HG03025 (cell line): Measurements from ENCODE around the gene FLT4.

Experiments used
- ATAC-seq: cut with Tn5 transposase; IDR thresholded peaks from one replicate; pipeline ENCODE4 v1.9.1; 2021; ENCODE audit warnings: mild to moderate bottlenecking, moderate library complexity; ENCODE audit not compliant: unreplicated experiment, low FRiP score

The FLT4 gene

DNA sequence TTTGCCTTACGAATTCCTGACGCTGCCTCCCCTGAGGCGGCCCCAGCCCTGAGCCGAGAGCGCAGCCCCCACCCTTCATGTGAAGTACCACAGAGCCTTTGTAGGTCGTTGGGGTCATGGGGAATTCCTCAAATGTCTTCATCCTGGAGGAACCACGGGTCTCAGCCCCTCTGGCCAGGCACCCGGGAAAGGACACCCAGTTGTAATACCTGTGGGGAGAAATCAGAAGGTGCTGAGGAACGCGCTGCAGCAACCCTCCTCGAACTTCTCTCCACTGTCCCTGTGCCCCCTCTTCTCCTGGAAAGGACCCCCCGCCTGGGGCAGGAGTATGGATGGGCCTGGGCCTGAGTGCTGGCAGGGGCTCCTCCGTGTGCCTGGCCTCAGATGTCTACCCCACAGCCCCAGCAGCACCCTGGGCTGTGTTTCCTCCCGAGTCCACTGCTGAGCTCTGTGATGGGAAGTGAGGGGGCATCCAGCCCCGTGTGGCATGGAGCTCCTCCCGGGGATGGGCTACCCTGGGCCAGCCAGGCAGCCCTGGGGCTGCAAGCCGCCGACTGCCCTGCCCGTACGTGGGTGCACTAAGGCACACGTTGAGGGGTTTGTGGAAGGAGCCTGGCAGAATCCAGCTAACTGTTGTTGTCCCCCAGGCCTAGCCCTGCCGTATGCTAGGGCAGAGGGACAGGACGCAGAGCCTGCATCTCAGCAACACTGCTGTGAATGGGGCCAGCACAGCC lies 39.4 kb downstream of the FLT4 start:
- no peak for ATAC-seq

DNA sequence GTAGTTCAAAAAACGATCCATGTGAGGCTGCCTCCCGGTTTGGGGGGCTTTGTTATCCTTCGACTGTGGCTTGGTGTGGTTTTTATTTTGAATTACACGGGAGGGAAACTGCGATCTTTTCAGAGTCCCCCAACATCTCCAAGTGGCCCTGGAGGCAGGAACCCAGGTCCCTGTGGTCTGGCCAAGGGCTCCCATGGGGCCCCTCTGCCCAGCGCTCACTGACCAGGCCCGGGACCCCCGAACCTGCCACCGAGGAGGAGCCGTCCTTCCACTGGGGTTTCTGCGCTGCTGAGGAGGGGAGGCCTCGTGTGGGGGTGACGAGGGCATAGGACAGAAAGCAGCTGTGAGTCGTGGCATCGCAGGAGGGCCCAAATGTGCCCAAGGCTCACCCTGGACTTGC lies 40.0 kb downstream of the FLT4 start:
- ATAC-seq = no peak

DNA sequence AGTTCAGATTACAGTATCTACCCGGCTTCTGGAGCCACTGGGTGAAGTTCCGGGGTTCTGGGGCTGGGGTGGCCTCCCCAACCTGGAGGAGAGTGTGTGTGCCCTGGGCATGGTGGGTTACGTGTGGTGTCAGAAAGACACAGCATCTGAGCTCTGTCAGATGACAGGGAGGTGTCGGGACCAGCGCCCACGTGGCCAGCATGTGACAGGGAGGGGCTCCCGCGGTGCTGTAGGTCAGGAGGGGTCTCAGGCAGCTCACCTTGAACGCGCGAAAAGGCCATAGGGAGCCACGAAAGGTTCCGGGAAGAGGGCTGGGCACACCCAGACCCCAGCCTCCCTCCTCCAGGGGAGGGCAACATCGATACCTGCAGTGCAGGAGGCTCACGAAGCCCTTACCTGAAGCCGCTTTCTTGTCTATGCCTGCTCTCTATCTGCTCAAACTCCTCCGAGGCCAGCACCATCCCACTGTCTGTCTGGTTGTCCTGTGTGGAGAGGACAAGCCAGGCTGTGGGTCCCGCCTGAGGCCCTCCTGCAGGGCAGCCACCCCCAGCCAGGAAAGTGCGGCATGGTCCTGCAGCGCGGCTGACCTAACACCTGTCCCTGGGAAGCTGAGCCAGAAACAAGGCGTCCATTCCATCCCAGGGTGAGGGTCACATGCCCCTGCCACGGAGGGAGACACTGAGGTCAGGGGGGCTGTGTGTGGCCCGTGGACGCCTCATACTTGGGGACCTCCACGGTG lies 40.7 kb downstream of the FLT4 start:
- no peak for ATAC-seq

DNA sequence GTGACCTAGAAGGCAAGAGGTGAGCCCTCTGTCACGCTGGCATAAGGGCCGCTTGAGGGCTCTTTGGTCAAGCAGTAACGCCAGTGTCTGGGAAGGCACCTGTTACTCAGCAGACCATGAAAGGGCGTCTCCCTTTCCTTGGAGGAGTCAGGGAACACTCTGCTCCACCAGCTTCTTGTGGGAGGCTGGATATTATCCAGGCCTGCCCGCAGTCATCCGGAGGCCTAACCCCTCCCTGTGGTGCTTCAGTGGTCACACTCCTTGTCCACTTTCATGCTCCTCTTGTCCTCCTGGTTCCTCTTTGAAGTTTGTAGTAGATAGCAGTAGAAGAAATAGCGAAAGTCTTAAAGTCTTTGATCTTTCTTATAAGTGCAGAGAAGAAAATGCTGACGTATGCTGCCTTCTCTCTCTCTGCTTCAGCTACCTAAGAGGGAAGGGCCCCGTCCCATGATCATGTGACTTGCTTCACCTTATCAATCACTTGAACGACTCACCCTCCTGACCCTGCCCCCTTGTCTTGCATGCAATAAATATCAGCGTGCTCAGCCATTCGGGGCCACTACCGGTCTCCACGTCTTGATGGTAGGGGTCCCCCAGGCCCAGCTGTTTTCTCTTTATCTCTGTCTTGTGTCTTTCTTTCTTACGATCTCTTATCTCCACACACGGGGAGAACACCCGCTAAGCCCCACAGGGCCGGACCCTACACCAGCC lies 41.4 kb downstream of the FLT4 start:
- no peak for ATAC-seq

DNA sequence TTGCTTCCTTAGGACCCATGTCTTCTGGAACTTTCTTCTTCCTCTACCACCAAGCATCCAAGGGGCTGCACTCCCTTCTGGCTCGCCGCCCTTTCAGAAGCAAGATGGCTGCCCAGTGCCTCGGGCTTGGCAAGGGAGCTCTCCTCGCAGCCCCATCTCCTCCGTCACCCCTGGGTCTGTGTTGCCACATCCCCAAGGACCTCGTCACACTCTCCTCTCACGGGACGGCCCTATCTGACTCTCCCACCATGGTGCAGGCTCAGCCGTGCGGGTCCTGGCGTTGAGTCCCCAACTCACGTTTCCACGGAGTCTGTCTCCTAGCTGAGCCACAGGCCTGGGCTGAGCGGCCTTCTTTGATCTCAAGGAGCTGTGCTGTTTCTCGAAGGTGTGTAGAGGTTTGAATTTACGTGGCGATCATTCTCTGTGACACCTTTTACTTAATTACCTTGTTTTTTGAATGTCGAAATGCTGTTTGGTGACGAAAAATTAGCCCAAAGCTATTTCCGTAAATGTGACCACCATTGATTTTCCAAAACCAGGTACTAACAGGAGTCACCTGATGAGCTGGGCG lies 43.1 kb downstream of the FLT4 start:
- no peak for ATAC-seq

DNA sequence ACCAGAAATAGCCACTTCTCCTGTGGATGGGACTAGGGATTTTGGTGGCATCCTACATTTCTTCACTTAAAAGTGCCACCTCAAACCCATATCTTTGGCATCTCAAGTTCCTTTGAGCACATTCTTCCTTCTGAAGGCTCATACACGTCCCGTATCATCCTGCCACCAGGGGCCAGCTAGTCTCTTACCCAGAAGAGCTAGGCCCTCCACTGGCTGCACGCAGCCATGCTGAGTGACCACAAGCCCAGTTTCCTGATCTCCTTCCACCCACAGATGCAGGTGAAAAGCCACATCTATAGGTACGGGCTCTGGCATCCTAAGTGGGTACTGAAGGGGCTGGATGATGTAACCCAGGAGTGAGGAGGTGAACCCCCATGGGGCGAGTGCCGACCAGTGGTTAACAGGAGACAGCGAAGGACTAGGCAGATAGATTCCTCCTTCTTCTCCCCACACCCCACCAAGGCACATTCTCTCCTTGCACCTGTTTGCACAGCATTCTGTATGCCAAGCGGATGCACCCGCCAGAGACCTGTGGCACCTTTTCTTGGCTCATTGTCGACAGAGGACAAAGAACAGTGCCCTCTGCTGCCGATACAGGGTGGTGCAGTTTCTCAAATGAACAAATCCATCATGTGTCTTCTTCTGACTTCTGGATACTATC lies 43.7 kb downstream of the FLT4 start:
- no peak for ATAC-seq

DNA sequence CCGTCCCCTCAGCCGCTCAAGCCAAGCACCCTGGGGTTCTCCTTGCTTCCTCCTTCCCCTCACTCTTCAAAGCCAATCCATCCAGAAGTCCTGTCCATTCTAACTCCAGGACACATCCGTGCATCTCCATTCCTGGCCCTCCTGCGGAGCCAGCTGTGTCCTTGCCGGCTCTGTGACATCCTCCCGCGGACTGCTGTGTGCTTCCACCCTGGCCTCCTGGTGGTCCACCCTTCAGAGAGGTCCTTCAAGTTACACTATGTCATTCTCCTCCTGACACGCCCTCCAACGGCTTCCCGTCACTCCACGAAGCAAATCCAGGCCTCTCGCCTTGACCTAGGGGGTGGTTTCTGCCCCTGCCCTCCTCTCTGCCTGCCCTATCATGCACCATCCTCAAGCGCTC lies 45.1 kb downstream of the FLT4 start:
- no peak for ATAC-seq

DNA sequence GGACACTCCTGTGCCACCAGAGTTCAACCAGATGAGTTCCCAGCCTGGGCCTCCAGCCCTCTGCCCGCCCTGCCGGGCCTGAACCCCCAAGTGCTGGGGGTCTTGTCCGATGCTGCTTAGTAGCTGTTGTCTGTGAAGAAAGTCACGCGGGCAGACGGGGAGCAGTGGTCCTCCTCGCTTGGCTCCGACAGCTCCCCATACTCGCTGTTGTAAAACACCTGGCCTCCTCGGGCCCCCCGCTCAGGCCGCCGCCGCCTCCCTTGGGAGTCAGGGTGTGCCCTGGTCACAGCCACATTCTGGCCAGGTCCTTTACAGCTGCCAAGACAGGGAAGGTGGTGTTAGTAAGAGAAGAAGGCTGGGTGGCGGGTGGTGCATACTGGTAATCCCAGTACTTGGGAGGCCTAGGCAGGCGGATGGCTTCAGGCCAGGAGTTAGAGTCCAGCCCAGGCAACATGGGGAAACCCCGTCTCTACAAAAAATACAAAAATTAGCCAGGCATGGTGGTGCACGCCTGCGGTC lies 46.3 kb downstream of the FLT4 start:
- no peak for ATAC-seq

DNA sequence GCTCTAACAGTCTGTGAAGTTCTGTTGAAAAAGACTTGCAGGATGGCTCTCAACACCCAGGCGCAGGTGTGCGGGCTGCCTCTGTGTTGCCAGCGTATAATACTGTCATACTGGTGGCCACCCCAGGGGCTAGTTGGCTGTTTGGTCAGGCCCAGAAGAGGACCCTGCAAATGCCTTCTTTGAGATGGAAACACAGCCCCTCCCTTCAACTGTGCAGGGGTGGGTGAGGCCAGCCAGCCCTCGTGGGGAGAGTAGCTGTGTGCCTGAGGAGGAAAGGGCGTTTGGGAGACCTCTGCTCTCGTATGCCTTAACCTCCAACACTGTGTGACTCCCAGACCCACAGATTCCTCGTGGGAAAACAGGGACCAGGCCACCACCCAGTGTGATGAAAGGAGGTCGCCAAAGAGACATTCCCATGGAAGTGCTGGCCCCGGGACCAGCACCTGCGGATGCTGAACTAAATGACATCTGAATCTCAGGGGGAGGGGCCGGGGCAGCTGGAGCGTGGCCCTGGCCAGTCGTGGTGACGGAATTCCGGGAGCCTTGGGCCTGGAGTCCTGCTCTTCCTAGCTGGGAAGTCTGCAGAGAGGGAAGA lies 46.8 kb downstream of the FLT4 start:
- no peak for ATAC-seq

DNA sequence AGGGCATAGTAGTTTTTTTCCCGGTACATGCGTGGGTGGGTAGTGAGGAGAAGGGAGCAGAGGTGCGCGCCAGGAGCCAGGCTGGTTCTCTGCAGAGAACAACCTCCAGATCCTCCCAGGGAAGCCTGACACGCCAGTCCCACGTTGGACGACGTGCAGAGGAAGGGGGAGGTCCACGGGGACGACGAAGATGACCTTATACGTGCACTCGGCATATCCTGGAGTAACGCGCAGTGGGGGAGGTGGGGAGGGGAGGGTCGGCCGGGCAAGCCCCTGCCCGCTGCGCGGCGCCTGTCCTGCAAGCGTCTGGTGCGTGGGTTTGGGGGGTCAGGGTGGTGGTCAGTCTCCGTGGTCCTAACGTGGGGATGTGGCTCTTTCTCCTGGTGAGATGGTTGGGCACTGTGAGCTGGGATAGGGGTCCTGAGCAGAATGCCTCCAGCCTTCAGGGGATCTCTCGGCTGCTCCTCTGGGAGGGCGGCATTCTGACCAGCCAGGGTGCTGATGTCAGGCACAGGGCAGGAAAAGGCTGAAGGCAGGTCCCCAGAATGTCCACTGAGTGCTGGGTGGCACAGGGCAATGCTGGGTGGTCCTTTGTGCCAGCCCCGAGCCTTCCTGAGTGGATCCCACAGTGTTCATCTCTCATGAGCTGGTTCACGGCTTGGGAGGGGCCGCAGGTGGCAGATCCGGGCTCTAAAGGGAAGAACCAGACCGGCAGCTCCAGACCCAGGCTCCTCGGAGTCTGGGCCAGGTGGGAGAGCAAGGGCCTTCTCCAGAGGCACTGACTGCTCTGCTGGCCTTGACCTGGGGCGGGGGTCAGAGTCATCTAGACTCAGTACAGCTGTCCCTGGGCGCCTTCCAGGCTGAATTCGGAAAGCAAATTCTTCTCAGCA lies 47.6 kb downstream of the FLT4 start:
- no peak for ATAC-seq

DNA sequence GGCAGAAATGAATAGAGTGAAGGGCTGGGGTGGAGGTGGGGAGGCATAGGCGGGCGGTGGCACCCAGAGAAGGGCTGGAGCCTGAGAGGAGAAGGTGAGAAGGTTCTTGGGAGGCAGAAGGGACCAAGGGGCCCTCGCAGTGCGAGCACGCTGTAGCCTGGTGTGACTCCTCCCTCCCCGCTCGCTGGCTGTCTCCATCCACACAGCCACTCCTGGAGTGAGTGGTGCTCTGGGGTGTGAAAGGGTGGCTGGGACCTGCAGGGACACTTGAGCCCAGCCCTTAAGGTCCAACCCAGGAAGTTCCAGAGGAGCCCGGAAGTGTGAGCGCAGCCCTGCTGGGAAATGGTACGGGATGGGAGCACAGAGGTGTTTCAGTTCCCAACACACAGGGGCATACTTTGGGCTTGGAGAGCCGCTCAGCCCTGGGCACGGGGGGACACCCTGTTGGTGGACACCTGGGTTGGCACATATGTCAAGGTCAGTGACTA lies 48.8 kb downstream of the FLT4 start:
- no peak for ATAC-seq

DNA sequence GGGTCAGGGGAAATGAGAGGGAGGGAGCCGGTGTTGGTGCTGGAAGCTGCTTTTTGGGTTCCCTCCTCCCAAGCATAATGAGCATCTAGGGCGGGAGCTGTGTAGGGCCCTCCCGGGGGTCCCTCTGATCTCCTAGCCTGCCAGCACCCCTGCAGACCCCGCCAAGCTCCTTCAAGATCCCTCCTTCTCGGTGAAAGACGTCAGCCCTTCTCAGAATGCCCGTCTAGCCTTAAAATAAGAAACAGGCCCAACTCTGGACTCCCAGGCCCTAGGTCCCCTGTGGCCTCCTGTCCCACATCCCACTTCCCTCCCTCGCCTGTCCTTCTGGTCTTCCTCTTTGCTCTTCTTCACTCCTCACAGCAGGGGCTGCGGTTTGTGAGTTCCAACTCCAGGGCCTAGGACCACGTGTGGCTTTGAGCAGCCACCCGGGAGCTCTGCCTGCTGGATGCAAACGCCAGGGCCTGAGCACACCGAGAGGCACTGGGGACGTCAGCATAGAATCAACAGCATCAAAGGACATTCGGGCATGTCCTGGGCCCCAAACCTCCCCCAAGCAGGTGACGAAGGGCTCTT lies 49.3 kb downstream of the FLT4 start:
- ATAC-seq = no peak

DNA sequence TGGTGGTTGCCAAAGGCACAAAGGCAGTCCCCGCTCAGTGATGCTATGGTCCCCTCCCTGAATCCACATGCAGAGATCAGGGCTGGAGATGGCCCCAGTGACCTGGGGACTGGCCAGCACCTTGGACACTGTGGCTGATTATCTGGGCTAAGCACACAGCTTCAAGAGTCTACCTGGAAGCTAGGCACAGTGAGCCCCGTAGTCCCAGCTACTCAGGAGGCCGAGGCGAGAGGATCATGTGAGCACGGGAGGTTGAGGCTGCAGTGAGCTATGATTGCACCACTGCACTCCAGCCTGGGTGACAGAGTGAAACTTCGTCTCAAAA lies 49.8 kb downstream of the FLT4 start:
- ATAC-seq = no peak

DNA sequence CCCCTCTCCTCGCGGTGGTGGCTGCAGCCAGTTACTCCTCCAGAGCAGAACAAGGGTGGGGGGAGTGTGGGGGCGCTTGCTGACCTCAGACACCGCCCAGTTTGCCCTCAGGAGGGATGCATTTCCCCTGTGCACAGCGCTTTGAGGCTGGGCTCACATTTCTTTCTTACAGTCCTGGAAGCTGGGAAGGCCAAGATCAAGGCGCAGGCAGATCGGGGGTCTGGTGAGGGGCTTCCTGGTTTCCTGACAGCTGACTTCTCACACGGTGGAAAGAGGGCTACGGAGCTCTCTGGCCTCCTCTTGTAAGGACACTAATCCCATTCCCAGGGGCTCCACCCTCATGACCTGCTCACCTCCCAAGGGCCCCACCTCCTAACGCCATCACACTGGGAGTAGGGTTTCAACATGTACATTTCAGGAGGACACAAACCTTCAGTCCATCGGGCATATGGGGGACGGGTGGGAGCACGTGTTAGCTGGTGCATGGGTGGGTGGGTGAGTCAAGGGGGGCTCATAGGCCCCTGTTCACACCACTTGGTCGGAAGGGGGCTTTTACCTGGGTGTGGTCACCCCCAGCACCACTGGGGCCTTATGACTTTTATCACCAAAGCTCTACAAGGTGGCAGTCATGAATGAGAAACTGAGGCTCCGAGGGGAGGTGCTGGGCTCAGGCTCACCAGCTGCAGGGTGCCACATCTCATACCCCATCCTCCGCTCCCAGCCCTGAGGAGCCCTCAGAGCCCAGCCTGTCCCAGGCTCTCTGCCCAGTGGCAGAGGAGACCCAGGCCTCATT lies 50.4 kb downstream of the FLT4 start:
- no peak for ATAC-seq

DNA sequence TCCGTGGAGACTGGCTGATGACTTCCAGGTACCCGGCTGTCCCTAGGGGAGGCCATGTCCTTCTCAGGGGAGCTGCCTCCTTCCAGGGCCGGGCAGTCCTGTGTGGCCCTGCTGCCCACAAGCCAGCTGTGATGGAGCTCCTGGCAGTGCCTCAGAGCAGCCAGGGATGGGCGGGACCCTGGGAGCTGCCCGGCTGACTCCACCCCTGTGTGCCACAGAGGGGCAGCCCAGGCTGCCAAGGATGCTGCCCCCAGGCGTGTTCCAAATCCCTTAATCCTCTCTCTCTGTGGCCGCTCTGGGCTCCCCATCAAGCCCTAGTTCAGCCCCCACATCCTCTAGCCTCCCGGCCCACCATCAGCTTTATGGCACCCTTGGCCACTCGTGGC lies 51.1 kb downstream of the FLT4 start:
- ATAC-seq = no peak

DNA sequence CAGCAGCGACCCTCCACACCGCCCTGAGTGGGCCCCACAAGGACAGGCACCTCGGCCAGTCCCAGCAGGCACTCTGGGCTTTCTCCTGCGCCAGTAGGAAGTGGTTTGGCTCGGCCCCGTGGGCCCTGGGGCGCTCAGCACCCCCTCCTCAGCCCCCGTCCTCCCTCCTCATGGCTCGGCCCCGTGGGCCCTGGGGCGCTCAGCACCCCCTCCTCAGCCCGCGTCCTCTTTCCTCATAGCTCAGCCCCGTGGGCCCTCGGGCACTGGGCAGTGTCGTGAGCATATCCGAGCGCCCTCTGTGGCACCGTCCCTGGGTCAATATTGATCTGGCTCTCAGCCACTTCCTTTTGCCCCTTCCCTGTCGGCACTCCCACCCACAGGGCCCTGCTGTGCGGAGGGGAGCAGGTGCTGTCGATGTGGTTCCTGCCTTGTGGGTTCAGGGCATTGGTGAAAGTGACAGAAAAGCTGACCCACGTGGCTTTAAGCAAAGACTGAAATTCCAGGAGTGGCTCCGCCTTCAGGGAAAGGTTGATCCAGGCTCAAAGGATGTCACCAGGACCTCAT lies 52.6 kb downstream of the FLT4 start:
- ATAC-seq = no peak

DNA sequence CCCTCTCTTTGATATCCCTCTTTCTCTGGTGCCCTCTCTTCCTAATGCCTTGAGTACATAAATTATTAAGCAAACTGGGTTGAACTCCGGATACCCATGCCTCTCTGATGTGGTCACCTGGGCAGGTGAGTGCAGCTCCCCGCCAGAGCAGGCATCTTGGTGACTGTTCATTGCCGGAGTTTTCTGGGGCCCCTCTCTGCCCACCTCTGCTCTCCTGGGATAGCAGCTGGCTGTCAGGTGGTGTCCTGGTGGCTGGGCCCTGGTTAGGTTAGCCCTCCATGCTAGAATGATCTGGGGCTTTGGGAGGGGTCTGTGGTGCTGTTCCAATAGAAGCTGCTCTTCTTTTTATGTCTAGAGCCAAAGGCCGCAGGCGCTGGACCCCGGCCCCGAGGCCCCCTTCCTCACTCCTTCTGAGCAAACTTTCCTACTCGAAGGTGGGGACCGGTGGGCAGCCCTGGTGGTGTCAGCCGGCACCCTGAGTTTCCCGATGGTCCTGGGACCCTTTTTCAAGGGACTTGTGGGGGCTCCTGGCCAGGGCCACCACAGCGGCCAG lies 53.2 kb downstream of the FLT4 start:
- no peak for ATAC-seq
